IPS-NIHi7 (cell line): ENCODE data around the gene HCN4.

Experiments
- DNase-seq: peaks from one replicate; pipeline ENCODE4 v3.0.0; 2012; ENCODE audit warnings: mixed read lengths; ENCODE audit errors: extremely low spot score

The HCN4 gene

DNA sequence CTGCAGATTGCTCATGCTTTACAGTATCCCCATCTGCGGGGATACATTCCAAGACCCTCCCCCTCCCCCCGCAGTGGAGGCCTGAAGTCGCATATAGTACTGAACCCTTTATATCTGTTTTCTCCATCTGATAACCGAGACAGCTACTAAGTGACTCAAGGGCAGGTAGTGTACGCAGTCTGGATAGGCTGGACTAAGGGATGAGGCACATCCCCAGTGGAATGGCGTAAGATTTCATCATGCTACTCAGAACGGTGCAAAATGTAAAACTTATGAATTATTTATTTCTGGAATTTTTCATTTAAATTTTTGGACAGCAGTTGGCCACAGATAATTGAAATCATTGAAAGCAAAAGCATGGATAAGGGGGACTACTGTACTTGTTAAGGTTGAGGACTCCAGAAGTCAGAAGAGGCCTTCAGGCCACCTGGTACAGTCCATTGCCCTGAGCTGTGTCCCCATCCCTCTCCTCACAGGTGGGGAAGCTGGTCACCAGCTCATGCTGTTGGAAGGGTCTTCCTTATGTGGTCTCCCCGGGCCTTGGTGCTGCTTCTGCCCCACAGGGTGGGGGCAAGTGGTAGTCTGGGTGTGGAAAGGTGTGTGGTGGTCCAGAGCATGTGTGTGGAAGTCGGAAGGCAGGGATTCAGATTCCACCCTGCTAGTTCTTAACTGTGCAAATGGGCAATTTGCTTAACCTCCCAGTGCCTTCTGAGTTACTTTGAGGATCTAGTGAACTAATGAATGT, 72.0 kb downstream of the HCN4 start:
- no peak for DNase-seq

DNA sequence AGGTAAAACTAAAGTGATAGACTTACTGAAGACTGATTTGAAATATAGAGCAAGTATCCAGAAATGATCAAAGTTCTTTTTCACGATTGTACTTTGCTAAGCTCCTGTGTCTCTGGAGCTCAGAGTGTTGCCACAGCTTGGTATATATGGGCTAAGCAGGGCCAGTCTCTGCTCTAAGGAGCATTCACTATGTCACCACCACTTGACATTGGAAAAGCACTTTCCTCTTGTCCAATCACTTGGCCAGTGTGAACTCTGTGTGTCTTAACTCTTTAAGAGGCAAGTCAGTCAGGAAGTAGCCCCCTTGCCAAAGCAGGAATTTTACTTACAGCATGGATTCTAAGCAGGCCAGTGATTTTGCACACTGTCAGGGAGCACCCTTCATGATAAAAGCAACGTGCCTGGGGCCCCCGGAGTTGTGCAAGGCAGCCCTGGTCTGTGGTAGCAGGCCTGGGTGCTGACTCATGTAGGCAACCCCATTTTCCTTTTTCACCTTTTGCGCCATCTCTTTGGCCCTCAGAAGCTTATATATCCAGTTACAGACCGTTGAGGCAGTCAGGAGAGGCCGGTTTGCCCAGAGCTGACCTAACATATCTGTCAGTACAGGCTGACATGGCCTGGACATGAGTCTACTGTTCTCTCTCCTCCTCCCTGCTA, 73.0 kb downstream of the HCN4 start:
- no peak for DNase-seq

DNA sequence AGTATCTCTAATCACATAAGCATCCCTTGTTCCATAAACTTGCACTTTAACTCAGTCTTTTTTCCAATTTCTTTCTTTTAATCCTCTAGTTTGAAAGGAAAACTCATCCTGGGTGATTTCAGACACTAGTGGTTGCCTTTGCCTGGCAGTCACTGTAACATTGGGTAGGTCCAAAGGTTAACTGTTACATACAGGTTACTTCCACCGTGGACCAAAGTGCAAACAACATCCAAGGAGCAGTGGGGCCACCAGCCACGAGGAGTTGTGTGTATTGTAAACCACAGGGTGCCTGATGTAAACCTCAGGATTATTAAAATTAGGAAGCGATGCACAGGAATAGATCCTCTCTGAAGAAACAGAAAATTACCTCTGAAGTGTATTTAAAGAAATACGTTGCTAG, 75.0 kb downstream of the HCN4 start:
- no peak for DNase-seq

DNA sequence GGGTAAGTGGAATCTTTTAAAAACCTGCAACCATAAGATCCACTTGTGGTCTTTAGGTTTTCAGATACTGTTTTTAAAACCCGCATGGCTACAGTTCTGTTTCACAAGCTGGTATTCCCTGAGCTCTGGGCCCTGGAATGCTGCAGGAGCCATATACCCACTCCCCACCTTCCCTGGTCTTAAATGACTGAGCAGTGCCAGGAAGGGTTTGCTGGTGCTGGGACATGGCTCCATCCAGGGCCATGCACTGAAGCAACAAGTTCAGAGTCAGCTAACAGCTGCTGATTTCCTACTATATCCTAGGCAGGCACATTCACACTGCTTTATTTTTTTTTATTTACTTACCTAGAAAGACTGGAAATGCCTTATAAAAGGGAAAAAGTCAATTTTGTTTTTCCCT, 77.3 kb downstream of the HCN4 start:
- DNase-seq = no peak

DNA sequence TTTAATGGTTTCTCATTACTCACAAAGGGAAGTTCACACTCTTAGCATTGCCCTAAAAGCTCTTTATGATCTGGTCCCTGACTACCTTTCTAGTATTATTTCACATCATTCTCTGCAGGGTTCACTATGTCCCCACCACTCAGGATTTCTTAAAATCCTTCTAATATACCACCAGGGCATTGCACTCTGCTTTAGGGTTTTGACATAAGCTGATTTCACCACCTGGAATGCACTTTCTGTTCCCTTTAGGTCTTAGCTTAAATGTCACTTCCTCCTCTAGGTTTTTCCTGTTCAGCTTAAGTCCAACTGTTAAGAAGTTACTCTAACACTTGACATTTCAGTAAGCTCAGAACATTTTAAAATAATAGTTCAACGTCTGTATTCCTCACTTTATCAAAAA, 81.7 kb downstream of the HCN4 start:
- no peak for DNase-seq

DNA sequence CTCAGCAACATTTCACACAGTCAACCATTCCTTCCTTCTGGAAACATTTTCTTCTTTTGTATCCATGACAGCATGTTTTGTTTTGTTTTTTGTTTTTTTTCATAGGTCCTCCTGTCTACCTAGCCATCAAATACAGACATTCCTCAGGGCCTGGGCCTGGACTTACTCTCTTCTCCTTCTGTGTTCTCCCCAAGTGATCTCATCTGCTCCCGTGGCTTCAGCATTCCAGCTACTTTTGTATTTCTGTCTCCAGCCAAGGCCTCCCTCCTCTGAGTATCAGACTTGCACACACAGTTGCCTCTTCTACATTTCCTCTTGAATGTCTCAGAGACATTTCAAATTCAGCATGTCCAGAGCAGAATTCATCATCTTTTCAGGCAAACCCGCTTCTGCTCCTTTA, 82.4 kb downstream of the HCN4 start:
- DNase-seq = no peak

DNA sequence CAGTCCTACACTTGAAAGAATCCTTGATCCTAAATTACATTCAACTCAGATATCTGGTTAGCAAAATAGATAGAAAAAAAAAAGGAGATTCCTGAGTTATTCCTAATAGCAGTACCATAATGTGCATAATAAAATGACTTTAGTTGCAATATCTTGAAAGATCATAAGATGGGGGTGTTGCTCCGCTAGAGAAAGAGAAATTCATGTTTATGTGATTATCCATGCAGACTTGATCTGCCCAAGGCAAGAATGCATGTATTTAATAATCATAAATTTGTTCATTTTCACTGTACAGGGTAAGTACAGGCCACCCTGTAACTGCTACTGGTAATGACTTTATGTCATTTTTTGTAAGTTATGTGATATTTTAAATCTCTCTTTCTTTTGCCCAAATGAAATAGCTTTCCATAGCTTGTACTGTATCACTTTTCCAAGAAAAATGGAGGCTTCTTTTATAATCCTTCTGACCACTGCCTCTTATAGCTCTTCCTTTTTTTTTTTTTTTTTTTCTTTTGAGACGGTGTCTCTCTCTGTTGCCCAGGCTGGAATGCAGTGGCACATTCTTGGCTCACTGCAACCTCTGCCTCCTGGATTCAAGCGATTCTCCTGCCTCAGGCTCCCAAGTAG, 84.6 kb downstream of the HCN4 start:
- no peak for DNase-seq

DNA sequence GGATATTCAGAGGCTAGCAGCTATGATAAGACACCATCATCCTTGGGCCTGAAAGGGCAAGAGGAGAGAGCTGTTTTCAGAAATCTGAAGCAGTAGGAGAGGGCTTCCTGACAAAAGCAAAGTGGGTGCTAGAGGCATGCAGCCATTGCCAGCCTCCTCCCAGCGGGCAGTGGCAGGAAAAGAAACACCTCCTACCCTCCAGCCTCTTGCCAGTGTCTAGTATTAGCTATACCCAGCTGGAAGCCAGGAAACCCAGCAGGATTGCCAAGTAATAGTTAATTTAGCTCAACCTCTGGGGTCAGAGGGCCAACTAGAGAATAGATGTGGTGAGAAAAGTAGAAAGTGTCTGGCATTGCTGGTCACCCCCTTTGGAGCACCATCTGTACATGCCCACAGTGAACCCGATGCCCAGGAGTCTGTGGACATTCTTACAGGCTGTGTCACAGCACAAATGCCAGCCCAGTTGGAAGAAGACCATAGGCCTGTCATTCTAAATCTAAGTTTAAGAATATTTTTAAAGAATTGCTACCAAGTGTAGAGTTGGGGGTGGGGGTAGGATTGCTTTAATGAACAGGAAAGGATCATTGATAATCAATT, 85.3 kb downstream of the HCN4 start:
- DNase-seq = no peak

DNA sequence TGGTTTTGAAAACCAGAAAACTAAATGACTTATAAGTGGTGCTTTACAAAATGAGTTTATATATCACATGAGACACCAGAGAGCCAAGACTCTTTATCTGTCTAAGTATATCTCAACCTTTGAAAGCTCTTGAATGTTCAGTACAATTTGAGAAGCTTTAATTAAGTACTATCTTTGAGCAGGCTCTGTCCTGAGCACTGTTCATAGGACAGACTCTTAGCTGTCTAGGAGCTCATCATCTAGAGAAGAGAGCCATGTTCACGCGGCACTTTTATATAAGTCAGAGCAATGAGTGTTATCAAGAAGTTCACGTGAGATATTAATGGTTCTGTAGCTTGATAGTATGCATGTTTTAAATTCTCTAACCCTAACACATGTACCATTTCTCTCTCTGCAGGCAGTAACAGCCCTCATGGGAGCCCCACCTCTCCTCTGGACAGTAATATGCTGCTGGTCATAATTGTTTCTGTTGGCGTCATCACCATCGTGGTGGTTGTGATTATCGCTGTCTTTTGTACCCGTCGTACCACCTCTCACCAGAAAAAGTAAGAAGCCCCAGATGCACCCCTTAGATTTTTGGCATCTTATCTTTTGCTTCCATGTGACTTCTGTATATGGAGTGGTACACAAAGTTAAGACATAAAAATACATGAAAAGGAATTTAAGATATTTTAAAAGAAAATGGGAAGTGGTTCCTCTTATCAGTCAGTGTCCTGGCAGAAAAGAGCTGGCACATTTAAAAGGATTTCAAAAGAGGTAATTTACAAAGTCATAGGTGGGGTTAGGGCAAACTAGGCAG, 86.0 kb downstream of the HCN4 start:
- no peak for DNase-seq

DNA sequence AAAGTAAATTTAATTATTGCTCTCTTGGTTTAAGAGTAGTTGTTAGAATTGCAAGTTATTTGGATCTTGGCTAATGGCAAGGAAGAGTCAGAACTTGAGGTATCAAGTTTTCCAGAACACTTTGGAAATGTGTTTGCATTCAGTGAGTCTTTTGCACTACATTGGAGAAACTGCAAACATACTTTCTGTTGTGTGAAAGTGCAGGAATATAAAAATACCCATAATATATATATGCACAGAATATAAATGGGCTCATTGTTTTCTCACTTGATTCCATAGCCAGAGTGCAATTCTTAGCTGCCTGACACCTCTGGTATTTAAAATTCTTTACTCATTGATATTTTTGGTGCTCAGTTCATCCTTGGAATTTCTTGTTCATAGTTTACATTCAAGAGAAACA, 92.9 kb downstream of the HCN4 start:
- DNase-seq = no peak

DNA sequence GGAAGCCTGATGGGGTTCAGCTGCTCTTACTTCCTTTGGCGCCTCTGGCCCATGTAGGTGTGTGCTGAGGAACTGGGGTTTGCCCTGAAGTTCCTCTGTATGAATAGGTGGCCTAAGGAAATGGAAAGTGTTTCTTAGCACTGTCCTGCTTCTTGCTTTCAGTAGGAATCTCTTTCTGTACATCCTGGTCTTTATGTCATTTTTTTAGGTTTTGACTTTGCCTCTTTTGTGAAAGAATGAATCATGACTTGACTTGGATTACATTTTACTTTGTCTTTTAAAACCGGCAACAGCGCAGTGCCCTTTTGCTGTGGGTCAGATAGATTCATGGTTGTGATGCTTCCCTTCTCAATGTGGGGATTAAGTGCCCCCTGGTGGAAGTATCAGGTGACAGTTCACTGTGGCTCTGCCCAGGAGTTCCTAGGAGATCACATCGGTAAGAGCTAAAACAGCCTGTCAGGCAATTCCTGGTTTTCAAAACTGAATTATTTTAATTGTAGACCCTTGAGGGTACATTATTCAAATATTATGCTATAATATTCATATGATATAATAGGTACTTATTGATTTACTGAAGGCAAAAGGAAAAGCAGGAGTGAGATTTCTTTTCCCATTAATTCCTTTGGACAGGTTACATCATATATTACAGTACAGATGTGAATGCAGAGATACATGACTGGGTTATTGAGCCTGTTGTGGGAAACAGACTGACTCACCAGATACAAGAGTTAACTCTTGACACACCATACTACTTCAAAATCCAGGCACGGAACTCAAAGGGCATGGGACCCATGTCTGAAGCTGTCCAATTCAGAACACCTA, 95.4 kb downstream of the HCN4 start:
- peak; percentile 79 for DNase-seq

DNA sequence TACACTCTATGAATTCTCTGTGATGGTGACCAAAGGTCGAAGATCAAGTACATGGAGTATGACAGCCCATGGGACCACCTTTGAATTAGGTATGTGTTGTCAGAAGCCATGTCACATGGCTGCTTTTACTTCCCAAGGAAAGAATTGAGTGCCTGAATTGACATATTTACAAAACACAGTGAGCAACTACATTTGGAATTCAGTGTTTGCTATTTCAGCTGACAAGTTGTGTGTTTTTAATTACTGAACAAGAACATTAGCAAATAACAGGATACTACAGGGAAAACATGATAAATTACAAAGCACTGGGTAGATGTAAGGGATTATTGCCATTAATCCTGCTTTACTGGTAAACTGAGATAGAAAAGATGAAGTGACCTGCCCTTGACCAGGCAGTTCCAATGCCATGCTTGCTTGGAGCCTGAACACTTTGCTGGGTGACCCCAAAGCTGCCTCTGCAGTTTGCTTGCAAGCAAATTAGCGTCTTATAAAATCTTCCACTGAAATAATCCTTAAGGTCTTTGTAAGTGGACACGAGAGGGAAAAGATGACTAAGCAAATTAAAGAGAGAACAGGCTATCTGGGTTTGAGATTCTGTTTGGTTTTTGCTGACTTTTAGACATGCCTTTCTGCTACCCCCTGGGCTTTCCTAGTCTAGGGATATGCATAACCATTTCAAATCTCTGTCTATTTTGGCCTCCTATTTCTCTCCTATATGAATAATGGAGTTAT, 98.2 kb downstream of the HCN4 start:
- no peak for DNase-seq
